H1 (cell line): ENCODE measurements around the gene KRTAP10-5. TPM values are rescaled to one million over a fixed set of nuclear protein-coding genes. Genes with fewer than 3 reads are reported as not detected.

Experiments
- CTCF ChIA-PET: fragments of 300-600 bp; sonication (Branson Sonifier 250); formaldehyde crosslinking; loops from one replicate; lab custom pipeline; 2021; ENCODE audit not compliant: partially characterized antibody; lab: Charles Lee
- POLR2A ChIA-PET: fragments of 300-600 bp; sonication (Branson Sonifier 250); formaldehyde crosslinking; loops from one replicate; lab custom pipeline; 2021; ENCODE audit warnings: inconsistent platforms; ENCODE audit not compliant: partially characterized antibody; lab: Charles Lee
- DNase-seq, 2 experiments: peaks; one replicate each; pipeline versions ENCODE4 v3.0.0 to v3.0.0-alpha.2; 2010 to 2022; ENCODE audit warnings: low spot score in 2 of 2, low read depth in 1 of 2, mixed read lengths in 1 of 2
- FAIRE-seq: peaks from 2 replicates; lab custom pipeline; 2011; peaks lifted over from hg19 to GRCh38; lab: Jason Lieb, UNC
- H2AFZ ChIP-seq: 2 replicates; pipeline ENCODE4 v1.8.1; 2012; ENCODE audit warnings: low read length, inconsistent platforms
- H2AK5ac ChIP-seq: 2 replicates; pipeline ENCODE4 v1.6.1; 2013; ENCODE audit warnings: low read depth, low read length
- H2BK120ac ChIP-seq: replicated peaks from 2 replicates; pipeline ENCODE3; 2013; ENCODE audit warnings: low read depth, low read length, inconsistent platforms
- H2BK12ac ChIP-seq: 2 replicates; pipeline ENCODE4 v1.6.1; 2013; ENCODE audit warnings: low read depth, low read length
- H2BK15ac ChIP-seq: 2 replicates; pipeline ENCODE4 v1.6.1; 2013; ENCODE audit warnings: low read length
- H2BK20ac ChIP-seq: 2 replicates; pipeline ENCODE4 v1.6.1; 2013; ENCODE audit warnings: low read length
- H2BK5ac ChIP-seq: 2 replicates; pipeline ENCODE4 v1.6.1; 2013; ENCODE audit warnings: low read depth, low read length
- H3K14ac ChIP-seq: 2 replicates; pipeline ENCODE4 v1.6.1; 2013; ENCODE audit warnings: inconsistent platforms; ENCODE audit not compliant: insufficient read length
- H3K18ac ChIP-seq: 2 replicates; pipeline ENCODE4 v1.6.1; 2013; ENCODE audit warnings: low read length; ENCODE audit errors: extremely low read depth
- H3K23ac ChIP-seq: 2 replicates; pipeline ENCODE4 v1.6.1; 2013; ENCODE audit warnings: inconsistent platforms; ENCODE audit not compliant: insufficient read length
- H3K23me2 ChIP-seq: 2 replicates; pipeline ENCODE4 v1.6.1; 2013; ENCODE audit warnings: low read depth, low read length
- H3K27ac ChIP-seq: 2 replicates; pipeline ENCODE4 v1.6.1; 2011; ENCODE audit warnings: low read depth, low read length, inconsistent platforms
- H3K27me3 ChIP-seq, 4 experiments: replicated peaks in 1 of 4; 1 replicate in 1 of 4; 2 replicates in 3 of 4; pipeline versions ENCODE4 v1.6.1 to v1.8.1; 2011 to 2013; ENCODE audit warnings: low read length in 3 of 4, mild to moderate bottlenecking in 3 of 4, inconsistent platforms in 2 of 4, mixed read lengths in 2 of 4, moderate library complexity in 1 of 4; ENCODE audit not compliant: control insufficient read depth in 3 of 4, insufficient read depth in 3 of 4; ENCODE audit errors: extremely low read depth in 1 of 4
- H3K36me3 ChIP-seq, 4 experiments: 2 replicates each; pipeline versions ENCODE4 v1.6.1 to v1.8.1; 2011 to 2013; ENCODE audit warnings: mild to moderate bottlenecking in 4 of 4, low read length in 3 of 4, moderate library complexity in 2 of 4, control low read depth in 1 of 4, inconsistent platforms in 1 of 4; ENCODE audit not compliant: insufficient read depth in 4 of 4, control insufficient read depth in 2 of 4
- H3K4ac ChIP-seq: replicated peaks from 2 replicates; pipeline ENCODE3; 2013; ENCODE audit warnings: low read length, low read depth, mixed read lengths, inconsistent platforms; ENCODE audit not compliant: insufficient read length
- H3K4me1 ChIP-seq, 4 experiments: replicated peaks in 1 of 4; 1 replicate in 1 of 4; 2 replicates in 3 of 4; pipeline versions ENCODE4 v1.6.1 to v1.8.1; 2011 to 2013; ENCODE audit warnings: low read length in 3 of 4, inconsistent platforms in 2 of 4, mixed read lengths in 1 of 4; ENCODE audit not compliant: insufficient read depth in 4 of 4, control insufficient read depth in 3 of 4
- H3K4me2 ChIP-seq, 2 experiments: 2 replicates each; pipeline versions ENCODE4 v1.6.1 to v1.8.1; 2011 to 2013; ENCODE audit warnings: low read depth in 2 of 2, low read length in 2 of 2, control low read depth in 1 of 2, inconsistent platforms in 1 of 2, mild to moderate bottlenecking in 1 of 2; ENCODE audit not compliant: insufficient read depth in 1 of 2
- H3K4me3 ChIP-seq, 4 experiments: fragments of 200-600, 300-600 bp in 1 of 4; sonication (generic), shearing (Covaris generic), sonication (Bioruptor Twin) in 1 of 4; 2 replicates each; pipeline versions ENCODE4 v1.5.1 to v1.8.1; 2011 to 2016; ENCODE audit warnings: low read length in 4 of 4, low read depth in 3 of 4, control low read depth in 2 of 4, inconsistent platforms in 2 of 4, mild to moderate bottlenecking in 2 of 4, mixed read lengths in 1 of 4, moderate library complexity in 1 of 4; ENCODE audit not compliant: insufficient read depth in 2 of 4; ENCODE audit errors: extremely low read depth in 1 of 4
- H3K56ac ChIP-seq: replicated peaks from 2 replicates; pipeline ENCODE3; 2013; ENCODE audit warnings: low read depth, mild to moderate bottlenecking, mixed read lengths, low read length, inconsistent platforms; ENCODE audit not compliant: insufficient read length
- H3K79me1 ChIP-seq: 2 replicates; pipeline ENCODE4 v1.6.1; 2013; ENCODE audit warnings: low read depth, low read length, control low read depth
- H3K79me2 ChIP-seq, 2 experiments: 2 replicates each; pipeline versions ENCODE4 v1.6.1 to v1.8.1; 2012 to 2013; ENCODE audit warnings: low read length in 2 of 2, mild to moderate bottlenecking in 2 of 2, inconsistent platforms in 1 of 2; ENCODE audit not compliant: insufficient read depth in 2 of 2, control insufficient read depth in 1 of 2
- H3K9ac ChIP-seq, 4 experiments: replicated peaks in 1 of 4; 1 replicate in 1 of 4; 2 replicates in 3 of 4; pipeline versions ENCODE4 v1.6.1 to v1.8.1; 2011 to 2013; ENCODE audit warnings: low read depth in 3 of 4, low read length in 3 of 4, control low read depth in 2 of 4, mild to moderate bottlenecking in 2 of 4, moderate library complexity in 2 of 4, inconsistent platforms in 1 of 4; ENCODE audit errors: extremely low read depth in 1 of 4
- H3K9me3 ChIP-seq, 2 experiments: 2 replicates each; pipeline versions ENCODE4 v1.6.1 to v1.8.1; 2012 to 2013; ENCODE audit warnings: mild to moderate bottlenecking in 2 of 2, moderate library complexity in 2 of 2, control low read depth in 1 of 2, inconsistent platforms in 1 of 2, low read depth in 1 of 2, low read length in 1 of 2, mixed read lengths in 1 of 2; ENCODE audit not compliant: insufficient read depth in 2 of 2
- H4K20me1 ChIP-seq, 2 experiments: replicated peaks in 1 of 2; 2 replicates each; pipeline versions ENCODE3 to v1.8.1; 2011 to 2013; ENCODE audit warnings: inconsistent platforms in 2 of 2, low read length in 2 of 2, mild to moderate bottlenecking in 1 of 2; ENCODE audit not compliant: insufficient read depth in 2 of 2, control insufficient read depth in 1 of 2
- H4K5ac ChIP-seq: 2 replicates; pipeline ENCODE4 v1.6.1; 2013; ENCODE audit warnings: low read length, low read depth, mixed read lengths, inconsistent platforms; ENCODE audit not compliant: insufficient read length
- H4K8ac ChIP-seq: 2 replicates; pipeline ENCODE4 v1.8.0; 2013; ENCODE audit warnings: mild to moderate bottlenecking, moderate library complexity, low read length, inconsistent platforms; ENCODE audit not compliant: insufficient read depth; ENCODE audit errors: extremely low read depth
- H4K91ac ChIP-seq: replicated peaks from 2 replicates; pipeline ENCODE3; 2013; ENCODE audit warnings: low read length, mixed read lengths, inconsistent platforms; ENCODE audit not compliant: insufficient read length
- ASH2L ChIP-seq: fragments of 200-600, 300-600 bp; sonication (generic); IDR thresholded peaks from one replicate; pipeline ENCODE4 v1.7.1; 2017; ENCODE audit warnings: low read length
- CBX5 ChIP-seq: fragments of 300-800, 300-1000 bp; sonication (generic); IDR thresholded peaks from 2 replicates; pipeline ENCODE4 v1.7.1; 2016; ENCODE audit warnings: antibody characterized with exemption, low read length, low read depth
- CTBP2 ChIP-seq: IDR thresholded peaks from 2 replicates; pipeline ENCODE4 v1.7.0; 2011; ENCODE audit warnings: borderline replicate concordance, mild to moderate bottlenecking, moderate library complexity, mixed read lengths, low read length; ENCODE audit not compliant: insufficient read depth, insufficient read length
- FOSL1 ChIP-seq: IDR thresholded peaks from 2 replicates; pipeline ENCODE4 v1.6.1; 2011; ENCODE audit warnings: mild to moderate bottlenecking, low read depth, low read length, moderate library complexity; ENCODE audit not compliant: insufficient read depth
- GABPA ChIP-seq: IDR thresholded peaks from 2 replicates; pipeline ENCODE4 v1.6.1; 2011; ENCODE audit warnings: mild to moderate bottlenecking, low read length, moderate library complexity, borderline replicate concordance; ENCODE audit not compliant: insufficient read depth
- GTF2F1 ChIP-seq: IDR thresholded peaks from 2 replicates; pipeline ENCODE4 v1.6.1; 2012; ENCODE audit warnings: low read depth, low read length, improper control_type of control experiment, borderline replicate concordance
- HDAC2 ChIP-seq, 2 experiments: fragments of 300-600 bp in 1 of 2; sonication (generic) in 1 of 2; IDR thresholded peaks; 2 replicates each; pipeline ENCODE4 v1.6.1; 2011 to 2012; ENCODE audit warnings: low read depth in 2 of 2, low read length in 2 of 2, mild to moderate bottlenecking in 2 of 2, moderate library complexity in 2 of 2, borderline replicate concordance in 1 of 2, inconsistent platforms in 1 of 2
- KDM1A ChIP-seq: fragments of 200-600, 300-600 bp; sonication (generic); IDR thresholded peaks from 2 replicates; pipeline ENCODE4 v1.7.1; 2016; ENCODE audit warnings: mild to moderate bottlenecking, low read length, borderline replicate concordance
- NRF1 ChIP-seq: IDR thresholded peaks from 2 replicates; pipeline ENCODE4 v1.6.1; 2011; ENCODE audit warnings: mild to moderate bottlenecking, low read depth, low read length, improper control_type of control experiment
- POLR2AphosphoS5 ChIP-seq: IDR thresholded peaks from 2 replicates; pipeline ENCODE4 v1.6.1; 2011; ENCODE audit warnings: low read depth, low read length
- SIX5 ChIP-seq: IDR thresholded peaks from 2 replicates; pipeline ENCODE4 v1.6.1; 2011; ENCODE audit warnings: mild to moderate bottlenecking, low read depth, low read length
- SP1 ChIP-seq: IDR thresholded peaks from 2 replicates; pipeline ENCODE4 v1.6.1; 2011; ENCODE audit warnings: low read depth, low read length
- SUZ12 ChIP-seq: fragments of 200-600 bp; sonication (generic); IDR thresholded peaks from 2 replicates; pipeline ENCODE4 v1.6.1; 2012; ENCODE audit warnings: mild to moderate bottlenecking, inconsistent platforms, low read length, moderate library complexity, mixed read lengths
- TAF7 ChIP-seq: optimal IDR thresholded peaks from 2 replicates; pipeline ENCODE3; 2011; ENCODE audit warnings: low read depth, mild to moderate bottlenecking, inconsistent platforms, low read length, moderate library complexity, borderline replicate concordance
- TBP ChIP-seq: IDR thresholded peaks from 2 replicates; pipeline ENCODE4 v1.6.1; 2011; ENCODE audit warnings: low read depth, low read length, improper control_type of control experiment
- WGBS, 2 experiments: shearing (Covaris generic) in 1 of 2; methylation state at CpG; one replicate each; pipeline versions ENCODE4 v1.1.6 to v1.1.7; 2013 to 2015; ENCODE audit warnings: low lambda C conversion rate in 2 of 2, mixed read lengths in 2 of 2, inconsistent platforms in 1 of 2, low coverage in 1 of 2, missing lambda C conversion rate in 1 of 2; ENCODE audit not compliant: insufficient replicate concordance in 2 of 2, insufficient coverage in 1 of 2, insufficient read length in 1 of 2; ENCODE audit errors: extremely low coverage in 1 of 2, missing lambda C conversion rate in 1 of 2; 5-methylcytosine and 5-hydroxymethylcytosine counted together
- polyA plus RNA-seq, 7 experiments: library from polyadenylated mRNA; depleted of rRNA in 3 of 7; stranded (reverse) in 5 of 7; unstranded in 2 of 7; fragments of >200 nt in 5 of 7; fragments of 200-250 nt in 2 of 7; gene quantifications; 1 replicate in 5 of 7; 2 replicates in 1 of 7; 4 replicates in 1 of 7; pipeline versions ENCODE4 v1.2.1 to v1.2.3, GENCODE V29; 2011 to 2013; ENCODE audit warnings: missing spikeins in 2 of 7, mixed read lengths in 2 of 7
- total RNA-seq: library from RNA; stranded (reverse); fragmentation: NEBNext Ultra II Directional; extraction: Animal tissue kit (Norgen Biotek cat#: 25700); gene quantifications from 2 replicates; pipeline ENCODE4 v1.2.1, GENCODE V29; 2021

The KRTAP10-5 gene
- total and polyA plus RNA-seq, 2 of the 8 experiments (the other 6 are each of a cell fraction or from before 2014, with no cell fraction given) = 0.09 TPM; not detected in 1

DNA sequence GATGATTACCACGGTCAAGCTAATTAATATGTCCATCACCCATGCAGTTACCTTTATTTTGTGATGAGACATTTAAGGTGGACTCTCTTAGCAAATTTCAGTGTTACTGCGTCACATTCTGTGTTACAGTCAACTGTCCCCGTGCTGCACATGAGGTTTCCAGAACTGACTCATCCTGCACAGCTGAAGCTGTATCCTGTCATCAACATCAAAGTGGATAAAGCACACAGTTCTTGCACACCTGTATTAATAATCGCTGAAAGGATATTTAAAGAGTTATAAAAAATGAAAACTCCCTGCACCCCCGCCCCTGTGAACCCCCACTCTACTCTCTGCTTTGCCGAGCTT is 3.4 kb upstream of the KRTAP10-5 start:
- WGBS, 2 experiments = 84% methylated on average over 6 of the region's 6 CpGs; no CpG with 5 or more reads in 1 of the 2 experiments
- Histone ChIP-seq H2BK12ac (no peak overlapping the region), H3K79me2 (no peaks in the 10 kb centered on the region), H3K23me2 (no peaks in the 10 kb centered on the region), H4K5ac (no peak overlapping the region), H2BK5ac (no peak overlapping the region), H4K8ac (no peak overlapping the region), H3K4me1 (no peaks in the 10 kb centered on the region; a peak in 1 of 7 replicates), H3K4me2 (no peak overlapping the region), H3K4ac (no peak overlapping the region), H3K79me1 (no peaks in the 10 kb centered on the region), H4K91ac (no peak overlapping the region), H2BK20ac (no peak overlapping the region), H2AFZ (no peak overlapping the region), H4K20me1 (no peaks in the 10 kb centered on the region), H3K9me3 (peaks cover 0 to 3% of the 10 kb centered on the region in 2 experiments; a peak in 1 of 4 replicates), H3K56ac (no peak overlapping the region), H3K27me3 (no peaks in the 10 kb centered on the region), H2AK5ac (no peak overlapping the region), H3K4me3 (no peak overlapping the region), H2BK120ac (no peak overlapping the region), H2BK15ac (no peak overlapping the region), H3K18ac (no peak overlapping the region), H3K27ac (no peak overlapping the region), H3K36me3 (no peaks in the 10 kb centered on the region), H3K9ac (no peak overlapping the region), H3K23ac (no peak overlapping the region), H3K14ac (no peak overlapping the region)
- ChIA-PET POLR2A (interaction anchor here (0.9 to 1.9 kb wide), 2 partner anchors 12 to 230 kb away, joined by 3 to 4 read pairs; no protein-coding TSS in a partner anchor), CTCF (interaction anchor here (1.2 to 1.7 kb wide), 3 partner anchors 9 to 74 kb away, joined by 3 to 6 read pairs (median 5); partner anchors contain the start of gene KRTAP10-6)
- DNase-seq (no peak), FAIRE-seq (no peak)
- TF ChIP-seq SUZ12 (no peak), FOSL1 (no peak), TAF7 (no peak), NRF1 (no peak), POLR2AphosphoS5 (no peak), TBP (no peak), SIX5 (no peak), GTF2F1 (no peak), GABPA (no peak), KDM1A (no peak), ASH2L (no peak), SP1 (no peak), HDAC2 (IDR thresholded peaks at IDR 0.05; ENCODE audit: borderline replicate concordance in 1 of 2, low read depth in 2 of 2, low read length in 2 of 2) (no peak), CBX5 (no peak), CTBP2 (no peak)
